Measurements from ENCODE around the gene COBL. TPM values are rescaled to one million over a fixed set of nuclear protein-coding genes. Genes with fewer than 3 reads are reported as not detected.

Gene COBL
- total RNA-seq, 1 experiment from 2014 or later: 0.39 TPM

DNA sequence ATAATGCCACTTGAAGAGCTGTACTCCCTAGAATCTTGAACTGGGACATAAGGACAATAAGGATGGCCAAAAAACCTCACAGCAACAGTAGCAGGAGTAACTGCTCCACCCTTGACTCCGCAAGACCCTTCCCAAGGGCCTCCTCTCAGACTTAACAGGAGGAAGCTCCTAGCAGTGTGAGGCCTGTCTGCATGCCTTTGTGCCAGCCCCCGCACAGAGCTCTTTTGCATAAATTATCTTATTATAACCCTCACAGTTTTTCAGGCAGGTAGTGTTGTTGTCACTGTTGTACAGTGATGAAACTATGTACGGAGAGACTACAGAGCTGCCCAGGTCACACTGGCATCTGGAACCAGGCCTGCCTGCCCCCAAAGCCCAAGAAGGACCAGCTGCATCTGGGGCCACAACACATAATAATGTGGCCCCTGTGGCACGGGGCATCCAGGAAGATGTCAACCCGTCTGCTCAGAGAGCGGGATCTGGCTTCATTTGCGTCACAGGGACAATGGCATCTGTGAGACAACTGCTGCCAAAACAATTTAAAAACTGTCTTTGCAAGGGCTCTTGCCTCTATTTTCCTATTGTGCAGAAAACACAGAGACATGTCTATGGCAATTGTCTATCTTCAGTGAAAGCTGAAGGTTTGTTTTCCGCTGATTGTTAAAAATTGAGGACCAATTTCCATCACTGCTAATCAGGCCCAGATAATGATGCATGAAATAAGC lies 284.7 kb downstream of the COBL start:
- CTCF ChIA-PET: no interaction called here
- in situ Hi-C loops (cut with HindIII; ENCODE audit: low pct_unique_long_range_greater_than_20kb, low sequenced_read_pairs): no loop called here
- Histone ChIP-seq H3K36me3 (ENCODE audit: control insufficient read depth, insufficient read depth, low read length) (no peaks in the 10 kb centered on the region), H3K4me3 (ENCODE audit: low read depth in 2 of 2, low read length in 2 of 2) (no peak overlapping the region), H3K4me1 (ENCODE audit: control insufficient read depth, insufficient read depth, low read length) (no peaks in the 10 kb centered on the region), H3K9me3 (ENCODE audit: control insufficient read depth, insufficient read depth, low read depth, low read length) (no peaks in the 10 kb centered on the region), H3K27me3 (ENCODE audit: control insufficient read depth, insufficient read depth, low read length) (peaks cover 4% of the 10 kb centered on the region), H3K27ac (ENCODE audit: low read length) (no peak overlapping the region)
- DNase-seq (ENCODE audit: low read depth, low spot score) (no peak), ATAC-seq (no peak)
- no peak for TF ChIP-seq POLR2AphosphoS5 (IDR thresholded peaks at IDR 0.05; ENCODE audit: low read depth, low read length)
- TF ChIP-seq, protein P1, sequence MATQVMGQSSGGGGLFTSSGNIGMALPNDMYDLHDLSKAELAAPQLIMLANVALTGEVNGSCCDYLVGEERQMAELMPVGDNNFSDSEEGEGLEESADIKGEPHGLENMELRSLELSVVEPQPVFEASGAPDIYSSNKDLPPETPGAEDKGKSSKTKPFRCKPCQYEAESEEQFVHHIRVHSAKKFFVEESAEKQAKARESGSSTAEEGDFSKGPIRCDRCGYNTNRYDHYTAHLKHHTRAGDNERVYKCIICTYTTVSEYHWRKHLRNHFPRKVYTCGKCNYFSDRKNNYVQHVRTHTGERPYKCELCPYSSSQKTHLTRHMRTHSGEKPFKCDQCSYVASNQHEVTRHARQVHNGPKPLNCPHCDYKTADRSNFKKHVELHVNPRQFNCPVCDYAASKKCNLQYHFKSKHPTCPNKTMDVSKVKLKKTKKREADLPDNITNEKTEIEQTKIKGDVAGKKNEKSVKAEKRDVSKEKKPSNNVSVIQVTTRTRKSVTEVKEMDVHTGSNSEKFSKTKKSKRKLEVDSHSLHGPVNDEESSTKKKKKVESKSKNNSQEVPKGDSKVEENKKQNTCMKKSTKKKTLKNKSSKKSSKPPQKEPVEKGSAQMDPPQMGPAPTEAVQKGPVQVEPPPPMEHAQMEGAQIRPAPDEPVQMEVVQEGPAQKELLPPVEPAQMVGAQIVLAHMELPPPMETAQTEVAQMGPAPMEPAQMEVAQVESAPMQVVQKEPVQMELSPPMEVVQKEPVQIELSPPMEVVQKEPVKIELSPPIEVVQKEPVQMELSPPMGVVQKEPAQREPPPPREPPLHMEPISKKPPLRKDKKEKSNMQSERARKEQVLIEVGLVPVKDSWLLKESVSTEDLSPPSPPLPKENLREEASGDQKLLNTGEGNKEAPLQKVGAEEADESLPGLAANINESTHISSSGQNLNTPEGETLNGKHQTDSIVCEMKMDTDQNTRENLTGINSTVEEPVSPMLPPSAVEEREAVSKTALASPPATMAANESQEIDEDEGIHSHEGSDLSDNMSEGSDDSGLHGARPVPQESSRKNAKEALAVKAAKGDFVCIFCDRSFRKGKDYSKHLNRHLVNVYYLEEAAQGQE (IDR thresholded peaks at IDR 0.05; ENCODE audit: insufficient read depth in 1 of 2, low read depth in 2 of 2, low read length in 1 of 2): no peak
- TF ChIP-seq TCF7L2 (IDR thresholded peaks at IDR 0.05; ENCODE audit: low read depth, low read length): no peak
- TF ChIP-seq, protein P2, sequence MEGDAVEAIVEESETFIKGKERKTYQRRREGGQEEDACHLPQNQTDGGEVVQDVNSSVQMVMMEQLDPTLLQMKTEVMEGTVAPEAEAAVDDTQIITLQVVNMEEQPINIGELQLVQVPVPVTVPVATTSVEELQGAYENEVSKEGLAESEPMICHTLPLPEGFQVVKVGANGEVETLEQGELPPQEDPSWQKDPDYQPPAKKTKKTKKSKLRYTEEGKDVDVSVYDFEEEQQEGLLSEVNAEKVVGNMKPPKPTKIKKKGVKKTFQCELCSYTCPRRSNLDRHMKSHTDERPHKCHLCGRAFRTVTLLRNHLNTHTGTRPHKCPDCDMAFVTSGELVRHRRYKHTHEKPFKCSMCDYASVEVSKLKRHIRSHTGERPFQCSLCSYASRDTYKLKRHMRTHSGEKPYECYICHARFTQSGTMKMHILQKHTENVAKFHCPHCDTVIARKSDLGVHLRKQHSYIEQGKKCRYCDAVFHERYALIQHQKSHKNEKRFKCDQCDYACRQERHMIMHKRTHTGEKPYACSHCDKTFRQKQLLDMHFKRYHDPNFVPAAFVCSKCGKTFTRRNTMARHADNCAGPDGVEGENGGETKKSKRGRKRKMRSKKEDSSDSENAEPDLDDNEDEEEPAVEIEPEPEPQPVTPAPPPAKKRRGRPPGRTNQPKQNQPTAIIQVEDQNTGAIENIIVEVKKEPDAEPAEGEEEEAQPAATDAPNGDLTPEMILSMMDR (IDR thresholded peaks at IDR 0.05): no peak
- TF ChIP-seq SIN3A (IDR thresholded peaks at IDR 0.05; ENCODE audit: borderline replicate concordance, insufficient read depth, low read depth, low read length): no peak
- intact Hi-C loops (cut with micrococcal nuclease; ENCODE audit: unreplicated experiment): no loop called here
- POLR2A ChIA-PET: interaction anchor here (0.6 kb wide), 1 partner anchor 10 kb away, joined by 6 read pairs; no protein-coding TSS in a partner anchor
- BruUV-seq (replicated peaks): no TSS peak

DNA sequence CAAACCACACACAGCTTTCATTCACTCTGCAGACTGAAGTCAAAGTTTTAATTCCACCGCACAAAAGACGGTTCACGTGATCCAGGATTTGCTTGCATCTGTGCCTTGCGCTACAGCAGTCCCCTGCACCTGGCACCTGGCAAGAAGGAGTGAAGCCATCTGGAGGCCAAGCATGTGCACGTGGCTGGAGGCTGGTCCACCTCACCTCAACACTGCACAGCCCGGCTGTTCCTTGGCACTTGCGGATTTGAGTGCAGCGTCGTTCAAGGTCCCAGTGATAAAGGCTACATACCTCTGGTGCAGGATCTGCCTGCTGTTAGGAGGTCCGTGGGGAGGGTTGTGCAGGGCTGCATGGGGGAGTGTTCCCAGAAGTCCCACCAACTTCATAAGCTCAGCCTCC lies 285.4 kb downstream of the COBL start:
- H3K36me3 ChIP-seq (ENCODE audit: control insufficient read depth, insufficient read depth, low read length): no peaks in the 10 kb centered on the region
- CTCF ChIA-PET: no interaction called here
- TF ChIP-seq, protein P1 (IDR thresholded peaks at IDR 0.05; ENCODE audit: insufficient read depth in 1 of 2, low read depth in 2 of 2, low read length in 1 of 2): no peak
- TF ChIP-seq SIN3A (IDR thresholded peaks at IDR 0.05; ENCODE audit: borderline replicate concordance, insufficient read depth, low read depth, low read length): no peak
- no peak for TF ChIP-seq TCF7L2 (IDR thresholded peaks at IDR 0.05; ENCODE audit: low read depth, low read length)
- TF ChIP-seq, protein P2 (IDR thresholded peaks at IDR 0.05): no peak
- no peak for TF ChIP-seq POLR2AphosphoS5 (IDR thresholded peaks at IDR 0.05; ENCODE audit: low read depth, low read length)
- H3K27ac ChIP-seq (ENCODE audit: low read length): no peak overlapping the region
- BruUV-seq (replicated peaks): no TSS peak
- intact Hi-C loops (cut with micrococcal nuclease; ENCODE audit: unreplicated experiment): no loop called here
- POLR2A ChIA-PET: interaction anchor here (0.6 kb wide), 1 partner anchor 10 kb away, joined by 6 read pairs; no protein-coding TSS in a partner anchor
- no peaks in the 10 kb centered on the region for H3K4me1 ChIP-seq (ENCODE audit: control insufficient read depth, insufficient read depth, low read length)
- ATAC-seq (no peak), DNase-seq (ENCODE audit: low read depth, low spot score) (no peak)
- peaks cover 4% of the 10 kb centered on the region for H3K27me3 ChIP-seq (ENCODE audit: control insufficient read depth, insufficient read depth, low read length)
- H3K9me3 ChIP-seq (ENCODE audit: control insufficient read depth, insufficient read depth, low read depth, low read length): no peaks in the 10 kb centered on the region
- no peak overlapping the region for H3K4me3 ChIP-seq (ENCODE audit: low read depth in 2 of 2, low read length in 2 of 2)
- in situ Hi-C loops (cut with HindIII; ENCODE audit: low pct_unique_long_range_greater_than_20kb, low sequenced_read_pairs): no loop called here
